Prostate gland (tissue), 2 donors: Measurements from ENCODE around the gene PPM1J. TPM values are rescaled to one million over a fixed set of nuclear protein-coding genes. Genes with fewer than 3 reads are reported as not detected.

Source experiments
- DNase-seq: peaks from one replicate; pipeline ENCODE4 v3.0.0-alpha.2; 2019; ENCODE audit warnings: low spot score
- H3K27ac ChIP-seq, 2 donors: fragments of 200-600 bp; sonication (generic); 2 replicates each; pipeline ENCODE4 v1.5.1; 2017 to 2019
- H3K27me3 ChIP-seq: fragments of 200-600 bp; sonication (generic); replicated peaks from 2 replicates; pipeline ENCODE4 v1.5.1; 2019; ENCODE audit not compliant: insufficient read depth
- H3K36me3 ChIP-seq, 2 donors: fragments of 200-600 bp; sonication (generic); 1 replicate in 1 of 2; 2 replicates in 1 of 2; pipeline versions ENCODE4 v1.5.1 to v1.8.1; 2017 to 2019
- H3K4me1 ChIP-seq: fragments of 200-600 bp; sonication (generic); replicated peaks from 2 replicates; pipeline ENCODE4 v1.5.1; 2019
- H3K4me3 ChIP-seq, 2 donors: fragments of 200-600 bp; sonication (generic); 2 replicates each; pipeline ENCODE4 v1.5.1; 2017 to 2019
- H3K9me3 ChIP-seq: fragments of 200-600 bp; sonication (generic); 2 replicates; pipeline ENCODE4 v1.5.1; 2017
- CTCF ChIP-seq, 4 experiments: fragments of 200-600 bp in 2 of 4; fragments of 450-650 bp in 2 of 4; sonication (generic) in 2 of 4; IDR thresholded peaks; 1 replicate in 3 of 4; 2 replicates in 1 of 4; pipeline ENCODE4 v1.5.1; 2016 to 2019; ENCODE audit warnings: antibody characterized with exemption in 4 of 4, mild to moderate bottlenecking in 2 of 4, moderate library complexity in 2 of 4
- POLR2A ChIP-seq: fragments of 450-650 bp; IDR thresholded peaks from one replicate; pipeline ENCODE4 v1.6.1; 2016; ENCODE audit warnings: antibody characterized with exemption, mild to moderate bottlenecking
- POLR2AphosphoS5 ChIP-seq: sonication (generic); formaldehyde crosslinking; IDR thresholded peaks from one replicate; pipeline ENCODE4 v1.6.1; 2017; ENCODE audit warnings: antibody characterized with exemption
- WGBS: methylation state at CpG from one replicate; pipeline ENCODE4 v1.1.5; 2018; 5-methylcytosine and 5-hydroxymethylcytosine counted together
- intact Hi-C: fragments of 100-400 bp; cut with DNase I; formaldehyde crosslinking; loops from one replicate; pipeline ENCODE4 v1.14.2; 2022
- total RNA-seq, 2 donors: library from RNA; depleted of rRNA; stranded (reverse); fragments of >200 nt; gene quantifications; one replicate each; pipeline ENCODE4 v1.1.0, GENCODE V29; 2016

PPM1J gene
- total RNA-seq, 2 donors from 2014 or later = 2.0 to 16.8 TPM

- no peak overlapping the region for H3K4me3 ChIP-seq
- H3K36me3 ChIP-seq = peaks cover 0 to 8% of the 10 kb centered on the region in 2 donors
- 89% methylated on average over 1 of the region's 1 CpG for WGBS
- DNase-seq = no peak
- no peaks in the 10 kb centered on the region for H3K9me3 ChIP-seq
- TF ChIP-seq CTCF (IDR thresholded peaks at IDR 0.05) = no peak
- no peak for TF ChIP-seq POLR2A
- TF ChIP-seq POLR2AphosphoS5 = no peak
- intact Hi-C loops = loop anchor here (10.0 kb wide), 1 partner anchor 168 kb away; the partner anchor contains the start of gene WNT2B
- H3K27ac ChIP-seq = no peak overlapping the region
- no peaks in the 10 kb centered on the region for H3K27me3 ChIP-seq
- no peaks in the 10 kb centered on the region for H3K4me1 ChIP-seq
Observed at GRCh38 chr1:112672842-112673241, 42.3 kb downstream of the PPM1J start.

GRCh38 chr1:112672009-112672408 is 43.1 kb downstream of the PPM1J start:
- TF ChIP-seq POLR2A (no peak), POLR2AphosphoS5 (no peak), CTCF (IDR thresholded peaks at IDR 0.05) (no peak)

GRCh38 chr1:112666946-112667345 is 48.2 kb downstream of the PPM1J start:
- TF ChIP-seq POLR2A (no peak), CTCF (IDR thresholded peaks at IDR 0.05) (no peak), POLR2AphosphoS5 (no peak)
- WGBS = 90% methylated on average over 2 of the region's 2 CpGs
- no peak overlapping the region for H3K27ac ChIP-seq
- H3K27me3 ChIP-seq = no peaks in the 10 kb centered on the region
- no peak overlapping the region for H3K4me3 ChIP-seq
- H3K9me3 ChIP-seq = no peaks in the 10 kb centered on the region
- H3K4me1 ChIP-seq = no peaks in the 10 kb centered on the region
- intact Hi-C loops = no loop called here
- DNase-seq = no peak
- peaks cover 4 to 8% of the 10 kb centered on the region in 2 donors for H3K36me3 ChIP-seq

More at GRCh38 chr1:112672009-112672408, 43.1 kb downstream of the PPM1J start:
- H3K9me3 ChIP-seq = no peaks in the 10 kb centered on the region
- DNase-seq = no peak
- 76% methylated on average over 2 of the region's 2 CpGs for WGBS
- intact Hi-C loops = loop anchor here (10.0 kb wide), 1 partner anchor 167 kb away; the partner anchor contains the start of gene WNT2B
- no peak overlapping the region for H3K4me3 ChIP-seq
- peaks cover 4 to 8% of the 10 kb centered on the region in 2 donors for H3K36me3 ChIP-seq
- no peak overlapping the region for H3K27ac ChIP-seq
- H3K27me3 ChIP-seq = no peaks in the 10 kb centered on the region
- no peaks in the 10 kb centered on the region for H3K4me1 ChIP-seq

GRCh38 chr1:112665857-112666256 is 49.3 kb downstream of the PPM1J start:
- peaks cover 4 to 8% of the 10 kb centered on the region in 2 donors for H3K36me3 ChIP-seq
- intact Hi-C loops = no loop called here
- 91% methylated on average over 3 of the region's 3 CpGs for WGBS
- no peak overlapping the region for H3K4me3 ChIP-seq
- no peaks in the 10 kb centered on the region for H3K4me1 ChIP-seq
- TF ChIP-seq CTCF (IDR thresholded peaks at IDR 0.05) = no peak
- no peak for TF ChIP-seq POLR2AphosphoS5
- TF ChIP-seq POLR2A = no peak
- no peaks in the 10 kb centered on the region for H3K27me3 ChIP-seq
- no peak overlapping the region for H3K27ac ChIP-seq
- no peaks in the 10 kb centered on the region for H3K9me3 ChIP-seq
- DNase-seq = no peak

Other genes starting within 250 kb of the PPM1J start
- gene WNT2B, start 206.4 kb downstream of the PPM1J start, total RNA-seq = 10 to 100 TPM in 1 of 2 donors, 1 to 10 TPM in 1; 3.2 to 19.7 TPM
- gene ST7L, start 96.2 kb downstream of the PPM1J start, total RNA-seq = 10 to 100 TPM; 22.7 to 28.4 TPM
- 100 to 1,000 TPM in 1 of 2 donors, 10 to 100 TPM in 1; 87.4 to 104 TPM for gene CAPZA1, start 95.5 kb downstream of the PPM1J start, total RNA-seq
- gene MOV10, start 40.7 kb downstream of the PPM1J start, total RNA-seq = 100 to 1,000 TPM in 1 of 2 donors, 10 to 100 TPM in 1; 47.0 to 169 TPM
- gene RHOC, start 8.2 kb downstream of the PPM1J start, total RNA-seq = 100 to 1,000 TPM; 272 to 373 TPM
- 100 to 1,000 TPM in 1 of 2 donors, 10 to 100 TPM in 1; 14.6 to 110 TPM for gene SLC16A1, start 240.9 kb upstream of the PPM1J start, total RNA-seq